ENCODE data around the gene CD180.

DNA sequence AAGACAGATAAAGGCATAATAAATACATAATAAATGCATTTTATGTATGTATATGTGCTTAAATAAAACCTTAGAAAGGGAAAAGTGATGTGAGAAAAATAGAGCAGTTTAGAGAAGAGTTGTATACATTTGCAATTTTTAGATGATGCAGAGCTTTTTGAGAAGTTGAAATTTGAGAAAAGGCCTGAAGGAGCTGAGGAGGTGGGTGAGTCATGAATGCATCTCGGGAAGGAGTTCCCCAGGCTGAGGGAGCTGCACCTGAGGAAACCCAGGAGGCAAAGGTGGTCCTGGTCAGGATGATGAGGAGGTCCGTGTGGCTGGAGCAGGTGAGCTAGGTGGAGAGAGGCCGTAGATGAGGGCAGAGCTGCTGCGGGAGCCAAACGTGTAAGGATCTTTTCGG lies 17.4 kb upstream of the CD180 start:
- TF ChIP-seq, protein P1, sequence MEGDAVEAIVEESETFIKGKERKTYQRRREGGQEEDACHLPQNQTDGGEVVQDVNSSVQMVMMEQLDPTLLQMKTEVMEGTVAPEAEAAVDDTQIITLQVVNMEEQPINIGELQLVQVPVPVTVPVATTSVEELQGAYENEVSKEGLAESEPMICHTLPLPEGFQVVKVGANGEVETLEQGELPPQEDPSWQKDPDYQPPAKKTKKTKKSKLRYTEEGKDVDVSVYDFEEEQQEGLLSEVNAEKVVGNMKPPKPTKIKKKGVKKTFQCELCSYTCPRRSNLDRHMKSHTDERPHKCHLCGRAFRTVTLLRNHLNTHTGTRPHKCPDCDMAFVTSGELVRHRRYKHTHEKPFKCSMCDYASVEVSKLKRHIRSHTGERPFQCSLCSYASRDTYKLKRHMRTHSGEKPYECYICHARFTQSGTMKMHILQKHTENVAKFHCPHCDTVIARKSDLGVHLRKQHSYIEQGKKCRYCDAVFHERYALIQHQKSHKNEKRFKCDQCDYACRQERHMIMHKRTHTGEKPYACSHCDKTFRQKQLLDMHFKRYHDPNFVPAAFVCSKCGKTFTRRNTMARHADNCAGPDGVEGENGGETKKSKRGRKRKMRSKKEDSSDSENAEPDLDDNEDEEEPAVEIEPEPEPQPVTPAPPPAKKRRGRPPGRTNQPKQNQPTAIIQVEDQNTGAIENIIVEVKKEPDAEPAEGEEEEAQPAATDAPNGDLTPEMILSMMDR (conservative IDR thresholded peaks at IDR 0.05 in 1 of 2, IDR thresholded peaks at IDR 0.05 in 1 of 2; ENCODE audit: low read depth in 1 of 2, low read length in 2 of 2), result no peak
- TF ChIP-seq EZH2 (IDR thresholded peaks at IDR 0.05; ENCODE audit: low read length, missing control alignments), result no peak
